Left forelimb (tissue), 1 donor: ENCODE results near the gene TM7SF3.

Source experiments
- DNase-seq: peaks from one replicate; pipeline ENCODE4 v3.0.0-alpha.2; 2018; ENCODE audit warnings: low spot score

The TM7SF3 gene

DNA sequence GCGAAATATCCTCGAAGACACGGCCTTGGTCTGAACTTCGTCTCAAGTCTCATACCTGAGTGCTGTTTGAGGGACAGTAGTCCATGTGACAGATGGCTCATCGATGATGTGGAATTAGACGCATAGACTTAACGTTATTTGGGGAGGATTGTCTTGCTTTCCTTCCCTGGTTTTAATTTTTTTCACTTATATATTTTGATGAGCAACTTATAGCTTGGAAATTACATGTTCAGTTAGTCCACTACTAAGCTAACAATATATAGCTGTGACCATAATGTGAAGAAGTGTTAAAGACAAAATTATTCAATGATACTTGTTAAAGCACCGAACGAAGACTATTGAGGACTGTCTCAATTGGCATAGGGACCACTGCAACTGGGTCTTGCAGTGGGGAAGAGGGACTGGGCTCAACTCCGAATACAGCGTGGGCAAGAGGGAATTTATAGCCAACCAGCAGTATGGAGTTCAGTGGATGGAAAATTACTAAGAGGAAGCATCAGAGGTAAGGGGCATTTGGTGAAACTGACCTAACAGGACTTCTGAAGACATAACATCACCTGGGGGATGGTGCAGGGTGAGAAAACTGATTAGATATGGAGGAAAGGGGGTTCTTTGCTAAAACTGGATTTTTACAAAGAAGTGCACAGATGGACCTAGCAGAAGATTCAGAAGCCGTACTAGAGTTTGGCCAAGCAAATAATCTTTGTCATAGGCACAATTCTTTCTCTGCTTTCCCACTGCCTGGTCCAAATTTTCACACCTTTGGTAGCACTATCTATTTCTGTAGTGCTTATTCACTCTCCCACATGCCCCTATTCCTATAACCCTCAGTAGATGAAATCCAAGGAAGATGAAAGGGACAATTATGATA, 910 bp upstream of the TM7SF3 start:
- DNase-seq, result no peak

DNA sequence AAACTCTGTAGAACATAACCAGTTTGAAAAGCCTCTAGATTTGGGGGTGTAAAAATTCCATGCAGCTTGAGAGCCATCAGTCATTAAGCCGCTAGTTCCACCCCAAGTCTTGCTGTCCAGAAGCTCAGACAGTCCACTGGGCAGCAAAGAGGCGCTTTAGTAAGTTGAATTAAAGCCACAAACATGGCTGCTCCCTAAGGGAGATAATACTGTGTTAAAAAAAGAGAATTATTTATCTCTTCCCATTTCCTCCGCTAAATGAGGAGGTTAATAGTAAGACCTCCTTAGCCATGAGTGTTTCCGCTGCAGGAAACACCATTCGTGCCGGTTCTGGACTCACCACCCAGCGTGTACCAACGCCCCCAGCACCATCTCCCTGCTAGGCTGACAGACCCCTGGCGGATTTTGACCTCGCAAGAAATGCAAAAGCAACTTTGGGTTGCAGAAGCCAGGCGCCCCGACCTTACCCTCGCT, 536 bp downstream of the TM7SF3 start:
- DNase-seq, result no peak

DNA sequence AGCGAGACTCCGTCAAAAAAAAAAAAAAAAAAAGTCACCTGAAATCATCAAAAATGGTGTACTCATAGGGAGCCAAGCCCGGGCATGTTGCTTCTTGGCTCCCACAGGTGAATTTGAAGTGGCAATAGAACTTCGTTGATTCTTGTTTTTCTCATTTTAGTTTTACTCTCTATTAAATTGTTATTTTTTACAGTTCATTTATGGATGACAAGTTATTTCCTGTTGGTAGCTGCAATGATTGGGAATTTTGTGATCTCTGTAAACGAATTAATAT, 1.3 kb downstream of the TM7SF3 start:
- DNase-seq, result no peak

DNA sequence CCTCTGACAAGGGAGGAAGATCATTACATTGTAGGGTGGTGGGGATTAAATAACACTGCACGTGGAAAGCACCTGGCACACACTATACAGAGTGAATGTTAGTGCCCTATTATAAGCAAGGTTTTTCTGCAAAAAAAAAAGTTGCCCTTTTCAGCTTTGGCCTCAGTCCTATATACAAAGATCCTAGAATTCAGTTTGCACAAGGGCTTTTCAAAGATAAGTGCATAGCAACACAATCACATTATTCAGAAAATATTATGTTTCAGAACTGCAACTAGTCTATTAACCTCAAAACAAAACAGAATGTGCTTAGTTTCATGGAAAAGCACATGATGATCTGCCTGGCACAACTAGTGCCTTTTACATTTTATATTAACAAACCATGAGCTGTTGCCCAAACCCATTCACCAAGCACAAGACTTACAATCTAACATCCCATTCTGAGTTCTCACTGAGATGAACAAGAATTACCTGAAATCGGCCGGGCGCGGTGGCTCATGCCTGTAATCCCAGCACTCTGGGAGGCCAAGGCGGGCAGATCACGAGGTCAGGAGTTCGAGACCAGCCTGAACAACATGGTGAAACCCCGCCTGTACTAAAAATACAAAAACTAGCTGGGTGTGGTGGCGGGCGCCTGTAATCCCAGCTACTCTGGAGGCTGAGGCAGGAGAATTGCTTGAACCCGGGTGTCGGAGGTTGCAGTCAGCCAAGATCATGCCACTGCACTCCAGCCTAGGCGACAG, 1.8 kb downstream of the TM7SF3 start:
- no peak for DNase-seq

DNA sequence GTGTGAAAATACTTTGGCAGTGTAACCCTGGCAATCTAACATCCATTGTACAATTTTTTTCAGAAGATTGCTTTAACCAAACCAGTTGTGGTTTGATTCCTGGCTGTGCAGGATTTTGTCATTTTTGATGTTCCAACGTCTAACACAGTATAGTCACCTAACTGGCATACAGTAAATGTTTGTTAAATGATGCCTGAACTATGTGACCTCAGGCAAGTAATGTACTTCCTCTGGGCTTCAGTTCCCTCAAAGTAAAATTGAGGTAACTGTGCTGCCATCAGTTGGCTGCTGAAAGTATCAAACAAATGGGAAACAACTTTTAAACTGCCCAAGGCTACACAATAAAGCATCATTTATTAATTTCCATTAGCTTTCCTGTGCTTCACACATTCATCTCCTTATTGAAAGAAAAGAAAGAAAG, 4.3 kb downstream of the TM7SF3 start:
- no peak for DNase-seq

DNA sequence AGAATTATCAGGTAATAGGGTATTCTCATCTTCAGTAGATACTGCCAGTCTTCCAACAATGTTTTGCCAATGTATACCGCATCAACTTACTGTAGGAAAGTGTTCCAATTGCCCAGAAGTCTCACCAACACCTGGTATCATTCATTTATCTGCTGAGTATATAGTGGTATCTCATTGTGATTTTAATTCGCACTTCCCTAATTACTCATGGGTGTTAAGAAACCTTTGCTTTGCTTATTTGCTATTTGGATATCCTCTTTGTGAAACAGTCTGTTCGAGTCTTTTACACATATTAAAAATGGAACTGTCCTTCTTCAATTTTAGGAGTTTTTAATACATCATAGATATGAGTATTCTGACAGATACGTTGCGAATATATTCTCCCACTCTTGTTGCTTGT, 6.1 kb downstream of the TM7SF3 start:
- no peak for DNase-seq

DNA sequence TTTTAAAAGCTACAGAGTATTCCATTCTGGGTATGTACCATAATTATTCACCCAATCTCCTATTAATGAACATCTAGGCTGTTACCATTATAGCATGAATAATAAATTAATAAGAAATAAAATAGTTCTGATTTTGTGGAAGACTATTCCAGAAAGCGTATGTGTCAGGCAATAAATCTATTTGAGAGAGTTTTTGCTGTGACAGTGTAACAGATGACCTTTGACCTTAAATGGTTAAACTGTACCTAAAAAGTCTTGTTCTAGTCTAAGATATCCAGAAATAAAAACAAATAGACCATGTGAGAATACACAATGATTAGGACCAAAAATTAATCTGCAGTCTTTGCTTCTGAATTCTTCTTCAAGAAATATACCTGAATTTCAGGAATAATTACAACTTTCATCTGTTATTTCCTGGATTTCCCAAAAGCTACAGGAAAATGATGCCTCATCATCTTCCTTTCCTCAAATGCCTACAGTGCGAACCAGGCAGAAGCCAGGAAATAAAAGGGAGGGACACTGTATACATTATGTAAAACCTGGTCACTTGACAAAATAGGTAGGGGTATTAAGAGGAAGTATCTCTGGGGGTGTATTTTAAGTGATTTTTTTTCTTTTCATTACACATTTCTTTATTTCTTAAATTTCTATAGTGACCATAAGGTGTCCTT, 7.3 kb downstream of the TM7SF3 start:
- DNase-seq, result no peak

DNA sequence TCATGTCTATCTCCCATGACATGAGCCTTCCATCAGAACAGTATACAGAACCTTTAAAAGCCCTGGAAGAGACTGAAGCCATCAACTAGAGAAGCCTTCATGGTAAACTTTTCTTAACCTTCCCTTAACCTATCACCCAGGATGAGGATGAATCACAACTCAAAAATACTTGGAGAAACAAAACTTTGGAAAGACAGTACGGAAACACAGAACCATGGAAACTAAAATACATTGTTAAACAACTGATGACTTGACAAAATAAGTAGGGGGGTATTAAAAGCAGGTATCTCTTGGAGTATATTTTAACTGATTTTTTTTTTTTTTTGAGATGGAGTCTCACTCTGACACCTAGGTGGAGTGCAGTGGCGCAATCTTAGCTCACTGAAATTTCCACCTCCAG, 8.7 kb downstream of the TM7SF3 start:
- no peak for DNase-seq

DNA sequence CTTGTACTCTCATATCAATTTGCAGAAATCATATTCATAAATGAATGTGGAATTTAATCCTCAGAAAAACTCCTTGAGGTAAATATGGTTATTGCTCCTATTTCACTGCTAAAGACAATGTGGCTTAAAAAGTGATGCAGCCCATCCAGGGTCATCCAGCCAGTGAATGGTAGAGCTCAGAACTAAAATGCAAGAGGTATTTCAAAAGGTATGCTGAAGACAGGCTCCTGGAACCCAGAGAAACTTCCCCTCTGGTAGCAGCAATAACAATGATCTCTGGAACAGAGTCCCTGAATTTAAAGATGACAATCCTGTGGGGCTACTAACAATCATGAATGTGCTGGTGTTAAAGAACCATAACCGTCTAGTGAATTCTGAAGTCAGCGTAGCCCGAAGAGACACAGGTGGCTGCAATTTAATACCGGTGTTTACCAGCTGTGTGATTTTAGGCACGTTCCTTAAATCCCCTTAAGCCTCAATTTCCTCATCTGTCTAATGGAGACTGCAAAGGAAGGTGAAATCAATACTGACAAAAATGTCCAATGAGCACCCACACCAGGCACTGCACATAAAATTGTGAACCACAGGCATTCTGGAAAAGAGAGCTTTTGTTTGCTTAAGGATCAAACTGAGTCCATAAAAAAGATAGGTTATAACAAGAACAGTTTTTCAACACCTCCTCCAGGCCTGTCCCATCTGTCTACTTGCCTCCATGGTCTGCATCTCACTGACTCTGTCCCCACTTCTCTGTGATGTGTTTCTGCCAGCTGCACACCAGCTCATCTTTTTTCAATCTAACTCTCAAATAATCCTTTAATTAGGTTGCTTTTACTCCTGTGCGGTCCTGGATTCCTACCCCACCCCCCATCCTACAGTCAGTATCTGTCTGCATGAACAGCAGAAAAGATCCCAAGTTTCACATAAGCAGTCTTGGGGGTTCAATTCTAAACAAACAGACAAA, 10.5 kb downstream of the TM7SF3 start:
- no peak for DNase-seq

DNA sequence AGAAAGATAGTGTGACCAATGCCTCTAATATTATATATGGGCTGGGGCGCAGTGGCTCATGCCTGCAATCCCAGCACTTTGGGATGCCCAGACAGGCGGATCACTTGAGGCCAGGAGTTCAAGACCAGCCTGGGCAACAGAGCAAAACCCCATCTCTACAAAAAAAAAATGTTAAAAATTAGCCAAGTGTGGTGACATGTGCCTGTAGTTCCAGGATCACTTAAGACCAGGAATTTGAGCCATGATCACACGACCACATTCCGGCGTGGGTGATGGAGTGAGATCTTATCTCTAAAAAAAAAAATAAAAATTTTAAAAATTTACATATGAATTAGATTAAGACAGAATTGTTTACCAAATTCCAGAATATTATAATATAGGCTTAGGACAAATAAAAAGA, 12.0 kb downstream of the TM7SF3 start:
- DNase-seq, result no peak

DNA sequence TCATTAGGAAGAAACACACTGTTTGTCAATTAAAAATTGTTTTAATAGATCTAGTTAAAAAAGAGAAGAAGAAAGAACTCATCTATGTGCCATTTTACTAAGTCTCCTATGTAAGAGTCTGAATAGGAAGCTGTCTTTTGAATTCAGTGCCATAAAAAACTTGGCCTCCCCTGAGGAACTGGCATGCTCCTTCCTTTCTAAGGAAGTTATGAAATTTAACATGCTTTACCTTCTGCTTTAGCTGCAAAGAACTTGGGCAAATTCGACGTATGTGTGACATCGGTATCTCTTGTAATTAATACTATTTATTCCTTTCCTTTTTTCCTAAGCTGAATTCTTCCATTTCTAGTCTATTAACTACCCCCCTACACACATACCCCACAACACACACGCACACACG, 12.5 kb downstream of the TM7SF3 start:
- no peak for DNase-seq

DNA sequence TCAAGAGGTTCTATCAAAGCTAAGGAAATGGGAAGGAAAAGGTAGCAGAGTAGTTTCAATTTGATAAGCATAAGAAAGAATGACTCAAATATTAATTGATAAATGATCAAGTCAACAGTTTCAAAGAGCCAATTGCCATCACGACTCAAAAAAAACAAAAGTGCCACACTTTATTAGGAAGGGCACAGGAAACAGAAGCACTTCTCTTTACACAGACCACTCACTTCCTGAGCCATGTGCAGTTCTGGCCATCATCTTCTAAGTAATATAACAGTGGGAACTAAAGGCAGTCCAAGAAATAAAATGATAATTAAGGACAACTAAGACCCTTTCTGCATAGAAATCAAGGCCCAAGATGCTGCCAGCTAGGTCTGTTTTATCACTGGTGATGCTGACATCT, 13.2 kb downstream of the TM7SF3 start:
- DNase-seq, result no peak

DNA sequence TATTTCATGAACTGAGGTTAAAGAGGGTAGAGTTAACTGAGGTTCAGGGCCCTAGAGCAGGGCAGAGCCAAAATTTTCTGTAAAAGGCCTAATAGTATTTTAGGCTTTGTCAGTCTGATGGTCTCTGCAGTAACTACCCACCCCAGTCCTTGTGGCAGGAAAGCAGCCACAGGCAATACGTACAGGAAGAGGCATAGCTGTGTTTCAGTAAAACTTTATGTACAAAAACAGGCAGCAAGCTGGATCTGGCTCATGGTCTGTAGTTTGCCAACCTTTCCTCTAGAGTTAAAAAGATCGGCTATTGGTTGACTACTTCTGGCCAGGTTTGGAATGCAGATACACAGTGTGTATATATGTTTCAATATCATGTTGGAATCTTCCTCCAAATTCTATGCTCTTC, 17.2 kb downstream of the TM7SF3 start:
- DNase-seq, result no peak

DNA sequence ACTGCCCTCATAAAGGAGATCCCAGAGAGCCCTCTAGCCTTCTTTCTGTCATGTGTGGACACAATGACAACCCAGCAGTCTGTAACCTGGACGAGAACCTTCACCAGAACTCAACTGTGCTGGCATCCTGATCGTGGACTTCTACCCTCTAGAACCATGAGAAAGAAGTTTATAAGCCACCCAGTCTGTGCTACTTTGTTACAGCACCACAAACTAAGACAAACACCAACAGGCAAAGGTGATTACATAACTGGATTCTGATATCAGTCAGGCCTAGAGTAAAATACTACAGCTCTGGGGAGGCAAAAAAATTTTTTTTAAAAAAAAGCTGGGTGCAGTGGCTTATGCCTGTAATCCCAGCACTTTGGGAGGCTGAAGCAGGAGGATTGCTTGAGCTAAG, 18.5 kb downstream of the TM7SF3 start:
- no peak for DNase-seq

DNA sequence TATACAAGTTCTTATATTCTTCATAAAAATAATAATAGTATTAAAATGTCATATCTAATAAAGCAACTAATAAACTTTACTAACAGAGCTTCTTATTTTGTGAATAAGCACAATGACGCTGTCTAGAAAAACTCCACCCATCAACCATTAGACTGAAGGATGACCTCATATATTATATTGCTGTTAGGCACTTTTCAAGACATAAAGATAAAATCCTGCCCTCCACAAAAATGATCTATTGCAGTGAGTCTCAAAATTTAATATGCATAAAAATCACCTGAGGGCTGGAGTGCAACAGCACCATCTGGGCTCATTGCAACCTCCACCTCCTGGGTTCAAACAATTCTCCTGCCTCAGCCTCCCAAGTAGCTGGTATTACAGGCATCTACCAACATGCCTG, 20.1 kb downstream of the TM7SF3 start:
- no peak for DNase-seq

DNA sequence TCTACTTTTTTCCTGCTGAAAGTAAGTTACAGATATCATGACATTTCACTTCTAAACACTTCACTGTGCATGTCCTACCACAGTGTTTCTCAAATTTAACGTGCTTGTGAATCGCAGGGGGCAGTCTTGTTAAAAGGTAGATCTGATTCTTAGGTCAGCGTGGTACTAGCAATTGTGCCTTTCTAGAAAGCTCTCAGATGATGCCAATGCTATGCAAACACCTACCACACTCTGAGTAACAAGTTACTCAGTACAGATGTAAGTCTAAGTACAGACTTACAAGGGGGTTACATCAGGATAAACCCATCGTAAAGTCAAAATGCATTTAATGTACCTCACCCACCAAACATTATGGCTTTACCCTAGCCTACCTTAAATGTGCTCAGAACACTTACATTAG, 22.4 kb downstream of the TM7SF3 start:
- no peak for DNase-seq

DNA sequence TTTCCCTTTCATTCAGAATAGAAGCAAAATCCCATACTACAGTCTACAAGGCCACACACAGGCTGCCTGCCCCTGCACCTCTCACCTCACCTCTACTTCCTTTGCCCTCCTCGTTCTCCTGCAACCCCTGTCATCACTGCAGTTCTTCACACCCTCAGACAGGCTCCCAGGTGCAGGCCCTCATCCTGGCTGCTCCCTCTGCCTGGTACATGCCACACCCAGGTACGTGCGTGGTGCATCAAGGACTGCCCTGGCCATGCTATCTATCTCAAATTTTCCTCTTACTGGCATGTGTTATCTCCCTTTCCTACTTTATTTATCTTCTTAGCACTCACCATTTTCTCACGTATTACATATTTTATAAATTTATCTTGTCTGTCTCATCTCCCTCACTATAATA, 24.3 kb downstream of the TM7SF3 start:
- DNase-seq, result no peak

DNA sequence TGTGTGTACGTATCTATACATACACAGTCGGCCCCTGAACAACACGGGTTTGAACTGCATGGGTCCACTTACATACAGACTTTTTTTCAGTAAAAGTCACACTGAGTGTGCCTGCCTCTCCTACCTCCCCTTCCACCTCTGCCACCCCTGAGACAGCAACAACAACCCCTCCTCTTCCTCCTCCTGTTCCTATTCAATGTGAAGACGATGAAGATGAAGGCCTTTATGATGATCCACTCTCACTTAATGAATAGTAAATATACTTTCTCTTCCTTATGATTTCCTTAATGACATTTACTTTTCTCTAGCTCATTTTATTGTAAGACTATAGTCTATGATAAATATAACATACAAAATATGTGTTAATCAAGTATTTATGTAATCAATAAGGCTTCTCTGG, 25.5 kb downstream of the TM7SF3 start:
- DNase-seq, result no peak

DNA sequence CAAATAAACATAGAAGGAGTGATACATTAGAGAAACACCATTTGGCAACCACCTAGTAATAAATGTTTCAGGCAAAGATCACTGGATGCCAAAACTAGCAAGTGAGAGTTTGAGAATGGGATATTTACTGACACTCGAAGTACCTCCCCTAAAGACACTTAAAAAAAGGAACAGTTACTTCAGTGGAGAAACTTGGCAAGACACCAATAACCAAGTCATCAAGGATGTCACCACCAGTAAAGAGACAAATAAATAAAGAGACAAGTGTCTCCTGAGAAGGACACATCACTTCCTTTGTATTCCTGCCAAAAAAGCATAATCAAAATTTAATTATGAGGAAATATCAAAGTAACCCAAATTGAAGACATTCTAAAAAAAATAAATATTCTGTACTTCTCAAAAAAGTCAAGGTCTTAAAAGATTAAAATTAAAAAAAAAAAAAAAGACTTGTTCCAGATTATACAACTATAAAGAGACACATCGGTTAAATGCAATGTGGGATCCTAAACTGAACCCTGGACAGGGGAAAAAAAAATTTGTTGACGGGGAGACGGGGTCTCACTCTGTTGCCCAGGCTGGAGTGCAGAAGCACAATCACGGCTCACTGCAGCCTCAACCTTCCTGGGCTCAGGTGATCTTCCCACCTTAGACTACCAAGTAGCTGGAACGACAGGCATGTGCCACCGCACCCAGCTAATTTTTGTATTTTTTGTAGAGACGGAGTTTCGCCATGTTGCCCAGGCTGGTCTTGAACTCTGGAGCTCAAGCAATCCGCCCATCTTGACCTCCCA, 26.4 kb downstream of the TM7SF3 start:
- no peak for DNase-seq

DNA sequence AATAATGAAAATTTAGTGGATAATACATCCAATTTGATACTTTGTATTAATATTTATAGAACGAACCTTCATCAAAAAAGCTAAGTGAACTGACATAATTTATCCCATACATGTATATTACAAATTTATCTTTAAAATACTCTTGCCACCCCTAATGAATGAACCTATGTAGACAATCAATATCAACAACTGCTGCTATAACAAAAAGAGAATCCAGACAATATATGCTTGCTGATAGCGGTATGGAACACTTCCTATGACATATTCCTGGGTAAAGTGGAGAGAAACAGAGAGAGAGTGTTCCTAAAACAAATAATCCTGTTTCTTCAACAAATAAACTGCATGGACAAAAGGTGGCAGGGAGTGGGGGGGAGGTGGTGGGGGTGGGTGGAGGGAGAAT, 31.3 kb downstream of the TM7SF3 start:
- no peak for DNase-seq

DNA sequence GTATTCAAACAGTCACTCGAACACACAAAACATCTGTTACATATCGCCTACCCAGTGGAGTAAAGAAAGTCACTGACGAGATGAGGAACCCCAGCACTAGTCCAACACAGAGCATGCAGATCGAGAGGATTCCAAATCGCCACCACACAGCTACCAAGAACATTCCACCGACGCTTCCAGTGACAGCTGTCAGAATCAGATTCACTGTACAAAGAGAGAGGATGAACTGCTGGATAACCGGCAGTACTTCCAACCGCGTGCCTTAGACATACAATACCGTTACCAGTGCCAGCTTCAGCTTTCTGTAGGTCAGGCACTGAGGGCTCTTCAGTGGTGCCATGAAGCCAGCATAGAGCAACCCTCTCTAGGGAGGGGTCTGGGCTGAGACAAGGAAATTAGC, 34.5 kb downstream of the TM7SF3 start:
- no peak for DNase-seq
